Mesothelial cell of epicardium (in vitro differentiated cells): ENCODE results near the gene GLO1. TPM values are rescaled to one million over a fixed set of nuclear protein-coding genes. Genes with fewer than 3 reads are reported as not detected.

Experiments used
- DNase-seq, 2 experiments: peaks; one replicate each; pipeline ENCODE4 v3.0.0; 2021; ENCODE audit warnings: low spot score in 2 of 2; ENCODE audit not compliant: unreplicated experiment in 2 of 2
- H3K27ac Mint-ChIP-seq: 2 replicates; pipeline ENCODE4 v1.8.0; 2021; ENCODE audit warnings: mixed read lengths
- H3K27me3 Mint-ChIP-seq: 2 replicates; pipeline ENCODE4 v1.8.0; 2021; ENCODE audit warnings: low read depth, mixed read lengths
- H3K36me3 Mint-ChIP-seq: 2 replicates; pipeline ENCODE4 v1.8.0; 2021; ENCODE audit warnings: mixed read lengths
- H3K4me1 Mint-ChIP-seq: 2 replicates; pipeline ENCODE4 v1.8.0; 2021; ENCODE audit warnings: mixed read lengths
- H3K4me3 Mint-ChIP-seq: 2 replicates; pipeline ENCODE4 v1.8.0; 2021; ENCODE audit warnings: mild to moderate bottlenecking, moderate library complexity, mixed read lengths
- H3K9me3 Mint-ChIP-seq: 2 replicates; pipeline ENCODE4 v1.8.0; 2021; ENCODE audit warnings: mixed read lengths
- CTCF ChIP-seq: fragments of 200-600 bp; sonication (generic); IDR thresholded peaks from one replicate; pipeline ENCODE4 v1.5.0; 2021; ENCODE audit warnings: antibody characterized with exemption; ENCODE audit not compliant: unreplicated experiment
- total RNA-seq: library from RNA; stranded (reverse); gene quantifications from 3 replicates; pipeline ENCODE4 v1.2.1, GENCODE V29; 2021

The GLO1 gene
- total RNA-seq, 1 donor from 2014 or later: 86.2 TPM

- H3K27me3 Mint-ChIP-seq: peaks cover 51% of the 10 kb centered on the region
- peaks cover 6% of the 10 kb centered on the region for H3K9me3 Mint-ChIP-seq
- peaks cover 4% of the 10 kb centered on the region for H3K4me1 Mint-ChIP-seq
- peaks cover 3% of the 10 kb centered on the region for H3K36me3 Mint-ChIP-seq
- H3K4me3 Mint-ChIP-seq: peak within 1 kb of the TSS; percentile 11
- no peak for TF ChIP-seq CTCF
- DNase-seq: peak in 1 of 2 experiments; percentile 40
- no peak within 1 kb of the TSS for H3K27ac Mint-ChIP-seq
These were observed 12.2 kb upstream of the GLO1 start, which contains the start of gene DNAH8 for GRCh38 chr6:38715016-38715689. Gene DNAH8, plus strand, starts transcription at chr6:38715311. Its CDS starts 7,499 bp downstream, at chr6:38722810.

- Mint-ChIP-seq H3K27ac (no peak overlapping the region), H3K4me3 (no peak overlapping the region), H3K4me1 (peaks cover 4% of the 10 kb centered on the region), H3K27me3 (peaks cover 50% of the 10 kb centered on the region), H3K36me3 (peaks cover 6% of the 10 kb centered on the region), H3K9me3 (peaks cover 9% of the 10 kb centered on the region)
- no peak for DNase-seq
- no peak for TF ChIP-seq CTCF
These were observed 11.5 kb upstream of the GLO1 start for GRCh38 chr6:38714239-38715015.

GRCh38 chr6:38713812-38714211 lies 10.9 kb upstream of the GLO1 start:
- no peak for DNase-seq
- Mint-ChIP-seq H3K9me3 (peaks cover 9% of the 10 kb centered on the region), H3K36me3 (peaks cover 6% of the 10 kb centered on the region), H3K27ac (no peak overlapping the region), H3K27me3 (peaks cover 45% of the 10 kb centered on the region), H3K4me3 (no peak overlapping the region), H3K4me1 (peaks cover 4% of the 10 kb centered on the region)
- TF ChIP-seq CTCF: no peak

GRCh38 chr6:38708496-38708895 lies 5.6 kb upstream of the GLO1 start:
- H3K9me3 Mint-ChIP-seq: peaks cover 9% of the 10 kb centered on the region
- no peak for DNase-seq
- H3K27ac Mint-ChIP-seq: no peak overlapping the region
- H3K27me3 Mint-ChIP-seq: peaks cover 16% of the 10 kb centered on the region
- H3K4me3 Mint-ChIP-seq: no peak overlapping the region
- no peak for TF ChIP-seq CTCF
- peaks cover 6% of the 10 kb centered on the region for H3K36me3 Mint-ChIP-seq
- H3K4me1 Mint-ChIP-seq: peaks cover 4% of the 10 kb centered on the region

GRCh38 chr6:38705924-38706323 lies 3.0 kb upstream of the GLO1 start:
- H3K9me3 Mint-ChIP-seq: peaks cover 11% of the 10 kb centered on the region
- H3K36me3 Mint-ChIP-seq: peaks cover 14% of the 10 kb centered on the region
- no peak overlapping the region for H3K4me3 Mint-ChIP-seq
- peaks cover 18% of the 10 kb centered on the region for H3K4me1 Mint-ChIP-seq
- TF ChIP-seq CTCF: no peak
- H3K27me3 Mint-ChIP-seq: peaks cover 7% of the 10 kb centered on the region
- no peak for DNase-seq
- H3K27ac Mint-ChIP-seq: no peak overlapping the region
